HG02943 (cell line): ENCODE measurements around the gene AP3M1.
"Not testable (repeated sequence)": the region's sequence is repeated elsewhere in the genome, so short reads cannot be mapped to it uniquely, and the experiment has no call there.

ENCODE experiments used
- ATAC-seq: cut with Tn5 transposase; IDR thresholded peaks from one replicate; pipeline ENCODE4 v1.9.1; 2021; ENCODE audit warnings: mild to moderate bottlenecking, low read depth, moderate library complexity; ENCODE audit not compliant: unreplicated experiment

The AP3M1 gene

GRCh38 chr10:74150204-74150989, at the start of gene AP3M1:
Gene AP3M1 (minus strand): TSS chr10:74150828. CDS start chr10:74138379, 12,449 bp downstream.
- peak; percentile 49 for ATAC-seq

GRCh38 chr10:74199315-74199714, 48.7 kb upstream of the AP3M1 start:
- ATAC-seq, result no peak

- no peak for ATAC-seq
Measured at GRCh38 chr10:74194999-74195398, 44.4 kb upstream of the AP3M1 start.

GRCh38 chr10:74194545-74194944, 43.9 kb upstream of the AP3M1 start:
- no peak for ATAC-seq

- no peak for ATAC-seq
Measured at GRCh38 chr10:74190494-74190893, 39.9 kb upstream of the AP3M1 start.

- no peak for ATAC-seq
Measured at GRCh38 chr10:74189999-74190421, 39.4 kb upstream of the AP3M1 start.

- ATAC-seq, result not testable (repeated sequence)
Measured at GRCh38 chr10:74188617-74189016, 38.0 kb upstream of the AP3M1 start.

GRCh38 chr10:74187237-74187636, 36.6 kb upstream of the AP3M1 start:
- no peak for ATAC-seq

- no peak for ATAC-seq
Measured at GRCh38 chr10:74186678-74187077, 36.0 kb upstream of the AP3M1 start.

- no peak for ATAC-seq
Measured at GRCh38 chr10:74179111-74179710, 28.6 kb upstream of the AP3M1 start.

- no peak for ATAC-seq
Measured at GRCh38 chr10:74178042-74178791, 27.6 kb upstream of the AP3M1 start.

- no peak for ATAC-seq
Measured at GRCh38 chr10:74177140-74177677, 26.6 kb upstream of the AP3M1 start.

- ATAC-seq, result peak; percentile 93
Measured at GRCh38 chr10:74176380-74177139, 25.9 kb upstream of the AP3M1 start.

GRCh38 chr10:74175510-74176379, 25.1 kb upstream of the AP3M1 start:
- ATAC-seq, result no peak

- ATAC-seq, result no peak
Measured at GRCh38 chr10:74174521-74174920, 23.9 kb upstream of the AP3M1 start.

- no peak for ATAC-seq
Measured at GRCh38 chr10:74171625-74172024, 21.0 kb upstream of the AP3M1 start.

GRCh38 chr10:74167443-74167842, 16.8 kb upstream of the AP3M1 start:
- no peak for ATAC-seq

- ATAC-seq, result no peak
Measured at GRCh38 chr10:74165530-74165901, 14.9 kb upstream of the AP3M1 start.

- ATAC-seq, result no peak
Measured at GRCh38 chr10:74164716-74165529, 14.3 kb upstream of the AP3M1 start.
